ENCODE data around the gene ZNF766. TPM values are rescaled to one million over a fixed set of nuclear protein-coding genes. Genes with fewer than 3 reads are reported as not detected.
"Not testable (repeated sequence)": the region's sequence is repeated elsewhere in the genome, so short reads cannot be mapped to it uniquely, and the experiment has no call there.

Gene ZNF766
- total and polyA plus RNA-seq, 5 donors: 3.8 to 14.9 (median 11.9) TPM

- ATAC-seq (no peak), DNase-seq (no peak)
- H3K4me3 ChIP-seq (ENCODE audit: low read length): no peak overlapping the region
- no peak overlapping the region for H3K27ac ChIP-seq (ENCODE audit: low read length)
- WGBS: 85% methylated on average over 5 of the region's 5 CpGs
- no peaks in the 10 kb centered on the region for H3K9me3 ChIP-seq (ENCODE audit: control insufficient read depth, low read length)
- intact Hi-C loops (cut with DNase I): no loop called here
- peaks cover 2% of the 10 kb centered on the region for H3K4me1 ChIP-seq (ENCODE audit: control insufficient read depth, insufficient read depth, low read length)
- H3K27me3 ChIP-seq (ENCODE audit: control insufficient read depth, insufficient read depth): no peaks in the 10 kb centered on the region
Measured at GRCh38 chr19:52275988-52276387, 6.6 kb downstream of the ZNF766 start.

DNA sequence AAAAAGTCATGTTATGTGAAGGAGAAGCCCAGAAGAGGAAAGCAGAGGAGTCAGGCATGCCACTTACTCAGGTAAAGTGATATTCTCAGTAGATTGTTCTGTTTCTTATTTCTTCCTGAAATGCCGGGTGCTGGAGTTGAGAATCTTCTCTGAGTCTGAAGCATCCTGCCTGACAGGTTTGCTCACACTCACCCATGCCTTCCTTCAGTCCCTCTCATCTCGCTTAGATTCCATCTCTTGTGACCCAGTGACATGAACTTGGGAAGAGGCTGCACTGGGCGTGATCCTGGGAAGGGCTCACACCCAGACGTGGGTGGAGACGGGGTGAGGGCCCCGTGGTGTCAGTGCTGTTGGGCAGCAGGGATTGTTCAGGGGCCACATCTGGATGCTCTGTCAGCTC lies 8.1 kb downstream of the ZNF766 start:
- Histone ChIP-seq H3K4me1 (ENCODE audit: control insufficient read depth, insufficient read depth, low read length) (no peaks in the 10 kb centered on the region), H3K27me3 (ENCODE audit: control insufficient read depth, insufficient read depth) (no peaks in the 10 kb centered on the region), H3K27ac (ENCODE audit: low read length) (no peak overlapping the region), H3K4me3 (ENCODE audit: low read length) (no peak overlapping the region), H3K9me3 (ENCODE audit: control insufficient read depth, low read length) (no peaks in the 10 kb centered on the region)
- no peak for ATAC-seq
- 87% methylated on average over 6 of the region's 6 CpGs for WGBS
- intact Hi-C loops (cut with DNase I): no loop called here
- DNase-seq: no peak

DNA sequence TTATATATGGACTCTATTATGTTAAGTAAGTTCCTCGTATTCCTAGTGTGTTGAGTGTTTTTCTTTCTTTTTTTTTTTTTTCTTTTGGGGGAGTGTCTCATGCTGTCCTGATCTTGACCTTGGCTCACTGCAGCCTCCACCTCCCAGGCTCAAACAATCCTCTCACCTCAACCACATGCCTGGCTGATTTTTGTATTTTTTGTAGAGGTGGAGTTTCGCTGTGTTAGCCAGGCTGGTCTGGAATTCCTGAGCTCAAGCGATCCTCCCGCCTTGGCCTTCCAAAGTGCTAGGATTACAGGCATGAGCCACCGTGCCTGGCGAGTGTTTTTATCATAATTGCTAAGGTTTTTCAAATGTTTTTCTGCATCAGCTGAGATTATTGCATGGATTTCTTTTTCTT lies 16.9 kb downstream of the ZNF766 start:
- H3K27me3 ChIP-seq (ENCODE audit: control insufficient read depth, insufficient read depth): no peaks in the 10 kb centered on the region
- intact Hi-C loops (cut with DNase I): no loop called here
- WGBS: 83% methylated on average over 6 of the region's 6 CpGs
- no peaks in the 10 kb centered on the region for H3K4me1 ChIP-seq (ENCODE audit: control insufficient read depth, insufficient read depth, low read length)
- no peaks in the 10 kb centered on the region for H3K9me3 ChIP-seq (ENCODE audit: control insufficient read depth, low read length)
- H3K27ac ChIP-seq (ENCODE audit: low read length): no peak overlapping the region
- no peak for DNase-seq
- H3K4me3 ChIP-seq (ENCODE audit: low read length): no peak overlapping the region
- ATAC-seq: no peak

DNA sequence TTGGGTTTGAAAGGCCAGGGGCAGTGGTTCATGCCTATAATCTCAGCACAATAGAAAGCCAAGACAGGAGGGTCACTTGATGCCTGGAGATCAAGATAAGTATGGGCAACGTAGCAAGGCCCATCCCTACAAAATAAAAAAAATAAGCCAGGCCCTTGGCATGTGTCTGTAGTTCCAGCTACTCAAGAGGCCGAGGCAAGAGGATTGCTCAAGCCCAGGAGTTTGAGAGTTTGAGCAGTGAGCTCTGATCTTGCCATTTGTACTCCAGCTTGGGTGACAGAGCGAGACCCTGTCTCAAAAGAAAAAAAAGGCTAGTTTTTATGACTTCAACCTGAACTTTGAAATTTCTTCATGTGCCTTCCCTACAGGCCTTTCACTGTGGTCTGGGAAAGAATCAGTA lies 22.4 kb downstream of the ZNF766 start:
- no peak for ATAC-seq
- no peaks in the 10 kb centered on the region for H3K9me3 ChIP-seq (ENCODE audit: control insufficient read depth, low read length)
- WGBS: 87% methylated on average over 3 of the region's 3 CpGs

DNA sequence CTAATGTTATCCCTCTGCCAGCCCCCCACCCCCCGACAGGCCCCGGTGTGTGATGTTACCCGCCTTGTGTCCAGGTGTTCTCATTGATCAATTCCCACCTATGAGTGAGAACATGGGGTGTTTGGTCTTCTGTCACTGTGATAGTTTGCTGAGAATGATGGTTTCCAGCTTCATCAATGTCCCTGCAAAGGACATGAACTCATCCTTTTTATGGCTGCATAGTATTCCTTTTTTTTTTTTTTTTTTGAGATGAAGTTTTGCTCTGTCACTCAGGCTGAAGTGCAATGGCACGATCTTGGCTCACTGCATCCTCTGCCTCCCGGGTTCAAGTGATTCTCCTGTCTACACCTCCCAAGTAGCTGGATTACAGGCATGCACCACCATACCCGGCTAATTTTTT lies 23.6 kb downstream of the ZNF766 start:
- H3K9me3 ChIP-seq (ENCODE audit: control insufficient read depth, low read length); DNase-seq; H3K27ac ChIP-seq (ENCODE audit: low read length); intact Hi-C loops (cut with DNase I); H3K27me3 ChIP-seq (ENCODE audit: control insufficient read depth, insufficient read depth); ATAC-seq; H3K4me3 ChIP-seq (ENCODE audit: low read length); H3K4me1 ChIP-seq (ENCODE audit: control insufficient read depth, insufficient read depth, low read length): not testable (repeated sequence)
- WGBS: 98% methylated on average over 6 of the region's 6 CpGs

More for the DNA sequence above, 22.4 kb downstream of the ZNF766 start:
- no peak for DNase-seq
- Histone ChIP-seq H3K27ac (ENCODE audit: low read length) (no peak overlapping the region), H3K27me3 (ENCODE audit: control insufficient read depth, insufficient read depth) (no peaks in the 10 kb centered on the region), H3K4me1 (ENCODE audit: control insufficient read depth, insufficient read depth, low read length) (peaks cover 3% of the 10 kb centered on the region), H3K4me3 (ENCODE audit: low read length) (no peak overlapping the region)
- intact Hi-C loops (cut with DNase I): no loop called here

DNA sequence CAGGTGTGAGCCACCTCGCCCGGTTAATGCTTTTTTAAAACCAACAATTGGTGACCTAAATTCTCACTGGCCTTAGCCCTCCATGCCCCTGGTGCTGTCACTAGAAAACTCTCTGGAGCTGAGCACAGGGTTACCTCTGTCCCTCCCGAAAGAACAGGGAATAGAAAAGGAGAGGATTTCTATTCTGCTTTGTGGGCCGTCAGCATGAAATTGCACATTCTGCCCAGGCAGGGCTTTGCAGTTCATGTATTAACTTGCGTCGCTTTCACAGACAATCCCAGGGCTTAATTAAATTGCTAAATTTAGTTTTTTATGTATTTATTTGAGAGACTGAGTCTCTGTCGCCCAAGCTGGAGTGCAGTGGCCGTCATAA lies 27.0 kb downstream of the ZNF766 start:
- intact Hi-C loops (cut with DNase I): no loop called here
- peaks cover 3% of the 10 kb centered on the region for H3K4me1 ChIP-seq (ENCODE audit: control insufficient read depth, insufficient read depth, low read length)

GRCh38 chr19:52296773-52297600 lies 27.6 kb downstream of the ZNF766 start, which contains the start of gene ZNF480:
ZNF480 (plus strand) TSS chr19:52297169; CDS start chr19:52300413, 3,244 bp downstream.
- peak; percentile 87 to 96 (median 95) for DNase-seq
- Histone ChIP-seq H3K4me3 (ENCODE audit: low read length) (peak within 1 kb of the TSS; percentile 99), H3K27ac (ENCODE audit: low read length) (peak within 1 kb of the TSS; percentile 96), H3K9me3 (ENCODE audit: control insufficient read depth, low read length) (no peaks in the 10 kb centered on the region), H3K27me3 (ENCODE audit: control insufficient read depth, insufficient read depth) (no peaks in the 10 kb centered on the region), H3K4me1 (ENCODE audit: control insufficient read depth, insufficient read depth, low read length) (peaks cover 3% of the 10 kb centered on the region)
- intact Hi-C loops (cut with DNase I): no loop called here
- peak; percentile 90 to 92 for ATAC-seq
- under 1% methylated on average over 58 of the region's 75 CpGs for WGBS

More for the DNA sequence above, 27.0 kb downstream of the ZNF766 start:
- no peaks in the 10 kb centered on the region for H3K9me3 ChIP-seq (ENCODE audit: control insufficient read depth, low read length)
- H3K27me3 ChIP-seq (ENCODE audit: control insufficient read depth, insufficient read depth): no peaks in the 10 kb centered on the region
- WGBS: 22% methylated on average over 8 of the region's 8 CpGs
- H3K27ac ChIP-seq (ENCODE audit: low read length): peak overlapping the region; percentile 96
- H3K4me3 ChIP-seq (ENCODE audit: low read length): peak overlapping the region; percentile 99
- DNase-seq (peak in 1 of 3 donors; percentile 35), ATAC-seq (peak in 1 of 2 donors; percentile 4)

- Histone ChIP-seq H3K27ac (ENCODE audit: low read length) (peak overlapping the region; percentile 94), H3K9me3 (ENCODE audit: control insufficient read depth, low read length) (no peaks in the 10 kb centered on the region), H3K4me1 (ENCODE audit: control insufficient read depth, insufficient read depth, low read length) (peaks cover 3% of the 10 kb centered on the region), H3K27me3 (ENCODE audit: control insufficient read depth, insufficient read depth) (no peaks in the 10 kb centered on the region), H3K4me3 (ENCODE audit: low read length) (peak overlapping the region; percentile 93)
- WGBS: 10% methylated on average over 18 of the region's 18 CpGs
- DNase-seq (no peak), ATAC-seq (peak in 1 of 2 donors; percentile 13)
- intact Hi-C loops (cut with DNase I): no loop called here
Measured at GRCh38 chr19:52297601-52298364, 28.4 kb downstream of the ZNF766 start.

- H3K27ac ChIP-seq (ENCODE audit: low read length): no peak overlapping the region
- H3K27me3 ChIP-seq (ENCODE audit: control insufficient read depth, insufficient read depth): no peaks in the 10 kb centered on the region
- 97% methylated on average over 10 of the region's 10 CpGs for WGBS
- H3K9me3 ChIP-seq (ENCODE audit: control insufficient read depth, low read length): peaks cover 28% of the 10 kb centered on the region
- ATAC-seq: no peak
- H3K4me3 ChIP-seq (ENCODE audit: low read length): no peak overlapping the region
- H3K4me1 ChIP-seq (ENCODE audit: control insufficient read depth, insufficient read depth, low read length): no peaks in the 10 kb centered on the region
- intact Hi-C loops (cut with DNase I): no loop called here
- DNase-seq: no peak
Measured at GRCh38 chr19:52307275-52307674, 37.9 kb downstream of the ZNF766 start.

GRCh38 chr19:52322429-52322828 lies 53.0 kb downstream of the ZNF766 start:
- Histone ChIP-seq H3K9me3 (ENCODE audit: control insufficient read depth, low read length) (peaks cover 17% of the 10 kb centered on the region), H3K4me3 (ENCODE audit: low read length) (peak overlapping the region; percentile 16), H3K4me1 (ENCODE audit: control insufficient read depth, insufficient read depth, low read length) (no peaks in the 10 kb centered on the region), H3K27me3 (ENCODE audit: control insufficient read depth, insufficient read depth) (no peaks in the 10 kb centered on the region), H3K27ac (ENCODE audit: low read length) (no peak overlapping the region)
- no peak for ATAC-seq
- WGBS: 99% methylated on average over 6 of the region's 6 CpGs
- intact Hi-C loops (cut with DNase I): no loop called here
- no peak for DNase-seq

DNA sequence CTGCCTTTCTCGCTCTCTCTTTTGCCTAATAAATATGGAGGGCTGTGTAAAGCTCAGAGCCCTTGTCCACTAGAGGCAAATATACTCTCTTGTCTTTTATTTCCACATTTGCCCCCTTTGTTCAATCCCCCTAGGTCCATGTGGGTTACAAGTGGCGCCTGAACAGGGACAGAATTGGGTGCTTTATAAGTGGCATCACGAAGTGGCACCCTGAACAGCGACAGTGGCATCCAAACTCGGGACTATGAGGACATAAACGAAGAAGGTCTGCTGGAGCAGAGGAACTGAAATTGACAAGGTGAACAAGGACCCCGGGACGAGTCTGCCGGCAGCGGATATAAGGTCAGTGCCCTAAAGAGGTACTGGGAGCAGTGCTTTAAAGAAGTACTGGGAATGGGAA lies 62.4 kb downstream of the ZNF766 start:
- H3K4me1 ChIP-seq (ENCODE audit: control insufficient read depth, insufficient read depth, low read length): no peaks in the 10 kb centered on the region
- WGBS: 94% methylated on average over 10 of the region's 10 CpGs
- H3K9me3 ChIP-seq (ENCODE audit: control insufficient read depth, low read length): peaks cover 11% of the 10 kb centered on the region
- DNase-seq: no peak
- ATAC-seq: no peak
- H3K27ac ChIP-seq (ENCODE audit: low read length): no peak overlapping the region
- no peaks in the 10 kb centered on the region for H3K27me3 ChIP-seq (ENCODE audit: control insufficient read depth, insufficient read depth)
- intact Hi-C loops (cut with DNase I): no loop called here
- no peak overlapping the region for H3K4me3 ChIP-seq (ENCODE audit: low read length)

Measured in right cardiac atrium (tissue), 5 donors.